CD14-positive monocyte (primary cell): ENCODE results near the gene HADH. TPM values are rescaled to one million over a fixed set of nuclear protein-coding genes. Genes with fewer than 3 reads are reported as not detected.

ENCODE experiments used
- DNase-seq, 3 donors: peaks; one replicate each; pipeline ENCODE4 v3.0.0-alpha.2; 2011 to 2022
- H2AFZ ChIP-seq: 2 replicates; pipeline ENCODE4 v1.6.0; 2012; ENCODE audit warnings: mild to moderate bottlenecking, low read depth, low read length, inconsistent platforms; ENCODE audit not compliant: insufficient read depth, poor library complexity, severe bottlenecking
- H3K27ac ChIP-seq, 2 donors: 1 replicate in 1 of 2; 2 replicates in 1 of 2; pipeline ENCODE4 v1.5.1; 2012 to 2013; ENCODE audit warnings: low read length in 2 of 2, control low read depth in 1 of 2, inconsistent platforms in 1 of 2, low read depth in 1 of 2, mild to moderate bottlenecking in 1 of 2
- H3K27me3 ChIP-seq, 2 donors: one replicate each; pipeline versions ENCODE4 v1.6.0 to v1.6.1; 2011 to 2013; ENCODE audit warnings: low read length in 2 of 2; ENCODE audit not compliant: control insufficient read depth in 2 of 2, insufficient read depth in 2 of 2
- H3K36me3 ChIP-seq, 2 donors: replicated peaks in 1 of 2; 1 replicate in 1 of 2; 2 replicates in 1 of 2; pipeline versions ENCODE4 v1.5.1 to v1.6.1; 2012 to 2013; ENCODE audit warnings: low read length in 2 of 2, control low read depth in 1 of 2, inconsistent platforms in 1 of 2, mild to moderate bottlenecking in 1 of 2; ENCODE audit not compliant: insufficient read depth in 2 of 2, control insufficient read depth in 1 of 2
- H3K4me1 ChIP-seq, 2 donors: 1 replicate in 1 of 2; 2 replicates in 1 of 2; pipeline versions ENCODE4 v1.5.1 to v1.6.1; 2012 to 2013; ENCODE audit warnings: low read length in 2 of 2, control low read depth in 1 of 2, inconsistent platforms in 1 of 2, mild to moderate bottlenecking in 1 of 2, moderate library complexity in 1 of 2; ENCODE audit not compliant: insufficient read depth in 2 of 2, control insufficient read depth in 1 of 2
- H3K4me2 ChIP-seq: replicated peaks from 2 replicates; pipeline ENCODE3; 2012; ENCODE audit warnings: low read length, moderate library complexity, mild to moderate bottlenecking; ENCODE audit not compliant: poor library complexity, severe bottlenecking; ENCODE audit errors: extremely low read depth
- H3K4me3 ChIP-seq, 3 experiments: fragments of 200-600 bp in 1 of 3; sonication (generic) in 1 of 3; replicated peaks in 1 of 3; 1 replicate in 2 of 3; 2 replicates in 1 of 3; pipeline ENCODE4 v1.5.1; 2011 to 2013; ENCODE audit warnings: low read length in 3 of 3, mild to moderate bottlenecking in 3 of 3, control low read depth in 2 of 3, low read depth in 2 of 3, inconsistent platforms in 1 of 3, moderate library complexity in 1 of 3
- H3K79me2 ChIP-seq: 2 replicates; pipeline ENCODE4 v1.6.0; 2012; ENCODE audit warnings: mild to moderate bottlenecking, control low read depth, inconsistent platforms, low read length, moderate library complexity; ENCODE audit not compliant: insufficient read depth
- H3K9ac ChIP-seq: 2 replicates; pipeline ENCODE4 v1.6.0; 2017; ENCODE audit warnings: low read length, mild to moderate bottlenecking; ENCODE audit not compliant: insufficient read depth, poor library complexity, severe bottlenecking
- H3K9me3 ChIP-seq, 2 donors: replicated peaks in 1 of 2; 1 replicate in 1 of 2; 2 replicates in 1 of 2; pipeline versions ENCODE4 v1.5.1 to v1.6.1; 2012 to 2013; ENCODE audit warnings: low read length in 2 of 2, control low read depth in 1 of 2; ENCODE audit not compliant: control insufficient read depth in 1 of 2, insufficient read depth in 1 of 2
- H4K20me1 ChIP-seq: 2 replicates; pipeline ENCODE4 v1.6.0; 2012; ENCODE audit warnings: mild to moderate bottlenecking, low read length, control low read depth, moderate library complexity; ENCODE audit not compliant: insufficient read depth
- H3K27ac Mint-ChIP-seq, 7 donors: one replicate each; pipeline ENCODE4 v1.8.0; 2020; ENCODE audit warnings: mild to moderate bottlenecking in 7 of 7, mixed read lengths in 7 of 7, moderate library complexity in 6 of 7, inconsistent platforms in 2 of 7
- H3K27me3 Mint-ChIP-seq, 3 donors: one replicate each; pipeline ENCODE4 v1.8.0; 2021 to 2022; ENCODE audit warnings: low read depth in 3 of 3, mild to moderate bottlenecking in 3 of 3, mixed read lengths in 3 of 3, moderate library complexity in 3 of 3, inconsistent platforms in 1 of 3
- H3K36me3 Mint-ChIP-seq, 2 donors: one replicate each; pipeline ENCODE4 v1.8.0; 2020; ENCODE audit warnings: mixed read lengths in 2 of 2, inconsistent platforms in 1 of 2, mild to moderate bottlenecking in 1 of 2
- H3K4me1 Mint-ChIP-seq: one replicate; pipeline ENCODE4 v1.8.0; 2020; ENCODE audit warnings: mild to moderate bottlenecking, mixed read lengths
- H3K4me3 Mint-ChIP-seq, 2 donors: one replicate each; pipeline ENCODE4 v1.8.0; 2020; ENCODE audit warnings: mild to moderate bottlenecking in 2 of 2, mixed read lengths in 2 of 2, moderate library complexity in 1 of 2
- H3K9me3 Mint-ChIP-seq, 7 donors: one replicate each; pipeline ENCODE4 v1.8.0; 2020 to 2022; ENCODE audit warnings: mixed read lengths in 7 of 7, mild to moderate bottlenecking in 6 of 7, moderate library complexity in 6 of 7, inconsistent platforms in 2 of 7
- CTCF ChIP-seq: fragments of 200-600 bp; IDR thresholded peaks from one replicate; pipeline ENCODE4 v1.8.0; 2022; ENCODE audit warnings: antibody characterized with exemption, mild to moderate bottlenecking
- WGBS: methylation state at CpG from one replicate; pipeline ENCODE4 v1.1.5; 2013; ENCODE audit warnings: missing lambda C conversion rate; ENCODE audit not compliant: insufficient coverage; 5-methylcytosine and 5-hydroxymethylcytosine counted together
- intact Hi-C, 2 donors: fragments of 100-400 bp; cut with micrococcal nuclease; formaldehyde crosslinking; loops; one replicate each; pipeline versions ENCODE4 v1.15.0 to v1.15.1; 2023
- polyA plus RNA-seq, 3 donors: library from polyadenylated mRNA; depleted of rRNA in 1 of 3; unstranded in 2 of 3; stranded (reverse) in 1 of 3; fragments of 300-500 nt in 2 of 3; fragments of >200 nt in 1 of 3; fragmentation: Illumina TruSeq in 2 of 3; gene quantifications; 1 replicate in 2 of 3; 2 replicates in 1 of 3; pipeline ENCODE4 v1.2.3, GENCODE V29; 2012 to 2021

Gene HADH
- polyA plus RNA-seq, 3 donors: 8.4 to 19.4 (median 19.4) TPM

- H3K4me1 ChIP-seq: peaks cover 11 to 21% of the 10 kb centered on the region in 2 donors
- H3K79me2 ChIP-seq: peaks cover 47% of the 10 kb centered on the region
- no peak overlapping the region for H2AFZ ChIP-seq
- H3K4me2 ChIP-seq: no peak overlapping the region
- no peaks in the 10 kb centered on the region for H3K27me3 ChIP-seq
- Mint-ChIP-seq H3K27me3 (peaks cover 0 to 2% (median 0%) of the 10 kb centered on the region in 3 donors), H3K36me3 (peaks cover 9 to 14% of the 10 kb centered on the region in 2 donors), H3K4me1 (peaks cover 41% of the 10 kb centered on the region), H3K4me3 (no peak overlapping the region), H3K9me3 (no peaks in the 10 kb centered on the region), H3K27ac (no peak overlapping the region)
- no peaks in the 10 kb centered on the region for H3K9me3 ChIP-seq
- no peak overlapping the region for H3K27ac ChIP-seq
- intact Hi-C loops: no loop called here
- H3K4me3 ChIP-seq: no peak overlapping the region
- H3K9ac ChIP-seq: no peak overlapping the region
- no peaks in the 10 kb centered on the region for H4K20me1 ChIP-seq
- DNase-seq: no peak
- TF ChIP-seq CTCF: no peak
- no peaks in the 10 kb centered on the region for H3K36me3 ChIP-seq
Measured at GRCh38 chr4:107994894-107995293, 5.2 kb downstream of the HADH start.

GRCh38 chr4:107996949-107997788, 7.5 kb downstream of the HADH start:
- H3K9ac ChIP-seq: no peak overlapping the region
- no peaks in the 10 kb centered on the region for H4K20me1 ChIP-seq
- Mint-ChIP-seq H3K36me3 (peaks cover 15 to 21% of the 10 kb centered on the region in 2 donors), H3K9me3 (no peaks in the 10 kb centered on the region), H3K27ac (peak overlapping the region in 1 of 7 donors; percentile 56), H3K4me3 (no peak overlapping the region), H3K27me3 (peaks cover 0 to 2% (median 0%) of the 10 kb centered on the region in 3 donors), H3K4me1 (peaks cover 29% of the 10 kb centered on the region)
- H3K4me1 ChIP-seq: peaks cover 6 to 12% of the 10 kb centered on the region in 2 donors
- no peaks in the 10 kb centered on the region for H3K27me3 ChIP-seq
- no peak for TF ChIP-seq CTCF
- intact Hi-C loops: no loop called here
- H3K9me3 ChIP-seq: no peaks in the 10 kb centered on the region
- no peak for DNase-seq
- no peak overlapping the region for H3K27ac ChIP-seq
- H2AFZ ChIP-seq: no peak overlapping the region
- H3K36me3 ChIP-seq: no peaks in the 10 kb centered on the region
- WGBS: 76% methylated on average over 4 of the region's 5 CpGs
- peaks cover 25% of the 10 kb centered on the region for H3K79me2 ChIP-seq
- no peak overlapping the region for H3K4me3 ChIP-seq
- no peak overlapping the region for H3K4me2 ChIP-seq
